CD4-positive, CD25-positive, alpha-beta regulatory T cell (primary cell): ENCODE data around the gene HECTD2. TPM values are rescaled to one million over a fixed set of nuclear protein-coding genes. Genes with fewer than 3 reads are reported as not detected.

Experiments
- ATAC-seq, 2 donors: fragments of 150-1000 bp; cut with Tn5 transposase; one replicate each; pipeline ENCODE4 v1.10.0; 2021; ENCODE audit warnings: low read depth in 2 of 2, moderate number of reproducible peaks in 2 of 2, moderate library complexity in 1 of 2
- DNase-seq, 3 donors: peaks; one replicate each; pipeline versions ENCODE4 v3.0.0 to v3.0.0-alpha.2; 2012 to 2022; ENCODE audit warnings: mixed read lengths in 1 of 3
- H3K27ac ChIP-seq: one replicate; pipeline ENCODE4 v1.7.0; 2013; ENCODE audit warnings: mild to moderate bottlenecking, low read length; ENCODE audit not compliant: insufficient read depth, poor library complexity, severe bottlenecking
- H3K27me3 ChIP-seq: one replicate; pipeline ENCODE4 v1.7.0; 2013; ENCODE audit warnings: low read length; ENCODE audit not compliant: control insufficient read depth, insufficient read depth
- H3K36me3 ChIP-seq: one replicate; pipeline ENCODE4 v1.7.0; 2013; ENCODE audit warnings: mild to moderate bottlenecking, low read length, moderate library complexity; ENCODE audit not compliant: control insufficient read depth, insufficient read depth
- H3K4me1 ChIP-seq: 2 replicates; pipeline ENCODE4 v1.7.0; 2013; ENCODE audit warnings: mild to moderate bottlenecking, low read length; ENCODE audit not compliant: insufficient read depth, control insufficient read depth, poor library complexity, severe bottlenecking
- H3K4me3 ChIP-seq: one replicate; pipeline ENCODE4 v1.7.0; 2013; ENCODE audit warnings: low read depth, mild to moderate bottlenecking, low read length, moderate library complexity
- H3K9me3 ChIP-seq, 2 experiments: 1 replicate in 1 of 2; 2 replicates in 1 of 2; pipeline ENCODE4 v1.7.0; 2013; ENCODE audit warnings: low read length in 2 of 2, mild to moderate bottlenecking in 1 of 2, moderate library complexity in 1 of 2; ENCODE audit not compliant: control insufficient read depth in 2 of 2
- H3K27ac Mint-ChIP-seq, 3 donors: one replicate each; pipeline ENCODE4 v1.8.0; 2020 to 2022; ENCODE audit warnings: mild to moderate bottlenecking in 3 of 3, mixed read lengths in 3 of 3, moderate library complexity in 2 of 3
- H3K27me3 Mint-ChIP-seq: one replicate; pipeline ENCODE4 v1.8.0; 2022; ENCODE audit warnings: mild to moderate bottlenecking, mixed read lengths
- H3K36me3 Mint-ChIP-seq: one replicate; pipeline ENCODE4 v1.8.0; 2020; ENCODE audit warnings: mixed read lengths
- H3K4me1 Mint-ChIP-seq, 4 donors: one replicate each; pipeline ENCODE4 v1.8.0; 2020 to 2022; ENCODE audit warnings: mixed read lengths in 4 of 4, mild to moderate bottlenecking in 1 of 4
- H3K4me3 Mint-ChIP-seq, 4 donors: one replicate each; pipeline ENCODE4 v1.8.0; 2020 to 2022; ENCODE audit warnings: mild to moderate bottlenecking in 4 of 4, mixed read lengths in 4 of 4, moderate library complexity in 3 of 4
- H3K9me3 Mint-ChIP-seq, 7 donors: one replicate each; pipeline ENCODE4 v1.8.0; 2020 to 2022; ENCODE audit warnings: mixed read lengths in 7 of 7, mild to moderate bottlenecking in 3 of 7, moderate library complexity in 2 of 7
- polyA plus RNA-seq, 4 donors: library from polyadenylated mRNA; unstranded; fragments of 300-500 nt; fragmentation: Illumina TruSeq; gene quantifications; one replicate each; pipeline ENCODE4 v1.2.3, GENCODE V29; 2021
- total RNA-seq: library from RNA; stranded (reverse); gene quantifications from one replicate; pipeline ENCODE4 v1.2.3, GENCODE V29; 2022

Gene HECTD2
- total and polyA plus RNA-seq, 5 donors from 2014 or later: 0.34 to 1.7 (median 0.73) TPM

DNA sequence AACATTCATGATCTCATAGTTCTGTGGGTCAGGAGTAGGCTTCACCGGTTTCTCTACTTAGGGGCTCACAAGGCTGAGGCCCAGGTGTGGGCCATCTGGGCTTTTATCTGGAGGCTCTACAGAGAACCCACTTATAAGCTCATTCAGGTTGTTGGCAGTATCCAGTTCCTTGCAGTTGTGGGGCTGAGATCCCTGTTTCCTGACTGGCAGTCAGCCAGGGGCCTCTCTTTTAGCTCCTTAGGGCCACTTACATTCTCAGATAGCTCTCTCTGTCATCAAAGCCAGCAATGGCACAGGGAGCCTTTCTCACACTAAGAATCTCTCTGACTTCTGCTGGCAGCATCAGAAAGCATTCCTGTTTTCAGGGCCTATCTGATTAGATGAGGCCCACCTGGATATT is 18.2 kb upstream of the HECTD2 start:
- H3K4me3 Mint-ChIP-seq: no peak overlapping the region
- no peaks in the 10 kb centered on the region for H3K36me3 Mint-ChIP-seq
- peaks cover 10% of the 10 kb centered on the region for H3K27me3 ChIP-seq
- no peak overlapping the region for H3K27ac ChIP-seq
- H3K4me1 Mint-ChIP-seq: peaks cover 4 to 7% (median 5%) of the 10 kb centered on the region in 4 donors
- peaks cover 0 to 1% (median 0%) of the 10 kb centered on the region in 7 donors for H3K9me3 Mint-ChIP-seq
- H3K27me3 Mint-ChIP-seq: peaks cover 35% of the 10 kb centered on the region
- no peaks in the 10 kb centered on the region for H3K9me3 ChIP-seq
- no peak for ATAC-seq
- no peaks in the 10 kb centered on the region for H3K36me3 ChIP-seq
- no peak overlapping the region for H3K4me3 ChIP-seq
- no peak overlapping the region for H3K27ac Mint-ChIP-seq
- DNase-seq: no peak
- peaks cover 4% of the 10 kb centered on the region for H3K4me1 ChIP-seq

GRCh38 chr10:91406322-91406721 is 3.8 kb upstream of the HECTD2 start:
- Mint-ChIP-seq H3K27ac (no peak overlapping the region), H3K9me3 (peaks cover 0 to 2% (median 0%) of the 10 kb centered on the region in 7 donors), H3K4me3 (no peak overlapping the region), H3K27me3 (peaks cover 27% of the 10 kb centered on the region), H3K4me1 (peaks cover 0 to 14% (median 9%) of the 10 kb centered on the region in 4 donors), H3K36me3 (no peaks in the 10 kb centered on the region)
- ATAC-seq: no peak
- H3K4me3 ChIP-seq: no peak overlapping the region
- no peaks in the 10 kb centered on the region for H3K36me3 ChIP-seq
- H3K27me3 ChIP-seq: peaks cover 12% of the 10 kb centered on the region
- no peak overlapping the region for H3K27ac ChIP-seq
- H3K4me1 ChIP-seq: peaks cover 18% of the 10 kb centered on the region
- DNase-seq: no peak
- no peaks in the 10 kb centered on the region for H3K9me3 ChIP-seq

DNA sequence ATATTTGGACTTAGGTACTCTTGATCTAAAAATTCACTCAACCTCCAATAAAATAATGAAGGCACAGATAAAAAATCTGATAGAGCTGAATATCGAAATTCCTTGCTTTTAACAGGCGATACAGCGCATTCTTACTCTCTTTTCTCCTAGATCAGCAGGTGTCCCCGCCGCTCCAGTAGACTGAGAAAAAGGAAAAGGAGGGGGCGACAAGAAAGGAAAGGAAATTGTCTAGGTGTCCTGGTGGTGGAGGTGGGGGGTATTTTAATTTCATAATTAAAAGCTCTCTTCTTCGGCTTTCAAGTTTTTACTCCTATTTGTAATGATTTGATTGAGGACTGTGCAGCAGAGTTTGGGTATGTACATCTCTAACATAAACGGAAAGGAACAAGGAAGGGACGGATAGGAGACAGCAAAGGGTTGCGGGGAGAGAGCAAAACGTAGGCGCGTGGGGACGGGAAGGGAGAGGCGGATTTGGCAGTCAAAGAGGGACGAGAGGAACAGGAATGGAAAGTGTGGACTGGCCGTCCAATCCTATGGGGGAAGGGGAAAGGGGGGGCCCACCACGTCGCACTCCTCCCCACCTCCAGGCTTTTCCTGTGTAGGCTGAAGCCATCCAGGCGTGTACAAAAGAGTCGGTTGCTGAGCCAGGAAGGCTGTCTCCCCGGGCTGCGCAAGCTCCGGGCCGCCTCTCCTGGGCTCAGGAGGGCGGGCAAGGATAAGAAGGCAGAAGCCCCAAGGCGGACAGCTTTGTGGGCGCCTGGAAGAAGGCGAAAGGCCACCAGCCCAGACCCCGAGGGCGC is 875 bp upstream of the HECTD2 start:
- ATAC-seq (peak; percentile 5 to 17), DNase-seq (peak in 1 of 3 donors; percentile 63)
- H3K4me1 ChIP-seq: peaks cover 18% of the 10 kb centered on the region
- peak overlapping the region; percentile 82 to 96 (median 90) for H3K4me3 Mint-ChIP-seq
- peaks cover 6% of the 10 kb centered on the region for H3K27me3 ChIP-seq
- H3K4me3 ChIP-seq: peak overlapping the region; percentile 70
- peaks cover 0 to 2% (median 0%) of the 10 kb centered on the region in 7 donors for H3K9me3 Mint-ChIP-seq
- no peaks in the 10 kb centered on the region for H3K9me3 ChIP-seq
- H3K4me1 Mint-ChIP-seq: peaks cover 0 to 19% (median 11%) of the 10 kb centered on the region in 4 donors
- peak overlapping the region; percentile 81 for H3K27ac ChIP-seq
- H3K36me3 Mint-ChIP-seq: no peaks in the 10 kb centered on the region
- peak overlapping the region; percentile 91 to 97 (median 94) for H3K27ac Mint-ChIP-seq
- no peaks in the 10 kb centered on the region for H3K36me3 ChIP-seq
- peaks cover 20% of the 10 kb centered on the region for H3K27me3 Mint-ChIP-seq

DNA sequence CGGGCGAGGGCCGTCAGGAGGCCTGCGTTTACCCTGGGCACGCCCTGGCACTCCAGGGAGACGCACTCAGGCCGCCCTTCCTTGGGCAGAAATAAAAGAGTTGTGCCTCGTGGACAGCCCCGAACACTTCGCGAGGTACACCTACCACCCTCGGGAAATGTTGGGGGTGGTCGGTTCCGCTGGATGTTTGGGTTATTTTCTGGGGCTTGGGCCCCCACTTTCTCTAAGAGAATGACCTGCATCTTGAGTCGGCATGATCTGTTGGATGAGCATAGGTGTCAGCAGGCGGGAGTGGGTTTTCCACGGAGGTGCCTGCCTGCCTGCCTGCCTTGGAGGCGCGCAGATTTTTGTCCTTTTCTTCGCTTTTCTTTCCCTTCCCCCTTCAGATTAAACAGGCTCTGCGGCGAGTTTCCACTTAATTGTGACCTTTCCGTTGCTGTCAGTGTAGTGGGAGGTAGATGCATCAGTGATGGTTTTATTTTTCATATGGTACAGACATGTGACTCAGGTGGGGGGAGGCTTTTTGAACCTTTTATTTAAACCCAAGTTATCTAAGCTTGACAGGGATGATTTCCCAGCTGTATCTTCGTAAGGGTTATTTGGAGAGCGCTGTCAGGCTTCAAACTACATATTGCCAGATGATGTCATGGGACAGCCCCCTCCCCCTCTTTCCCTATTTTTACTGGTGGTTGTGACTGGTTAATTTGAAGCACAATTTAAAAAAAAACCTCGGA is 661 bp downstream of the HECTD2 start:
- H3K4me1 Mint-ChIP-seq: peaks cover 0 to 19% (median 13%) of the 10 kb centered on the region in 4 donors
- H3K4me3 ChIP-seq: peak overlapping the region; percentile 63
- ATAC-seq: no peak
- H3K27ac ChIP-seq: peak overlapping the region; percentile 81
- H3K4me1 ChIP-seq: peaks cover 18% of the 10 kb centered on the region
- peaks cover 13% of the 10 kb centered on the region for H3K27me3 Mint-ChIP-seq
- H3K27ac Mint-ChIP-seq: peak overlapping the region; percentile 53 to 94 (median 91)
- H3K9me3 Mint-ChIP-seq: peaks cover 0 to 2% (median 0%) of the 10 kb centered on the region in 7 donors
- H3K4me3 Mint-ChIP-seq: peak overlapping the region; percentile 82 to 92 (median 90)
- H3K27me3 ChIP-seq: no peaks in the 10 kb centered on the region
- H3K9me3 ChIP-seq: no peaks in the 10 kb centered on the region
- no peaks in the 10 kb centered on the region for H3K36me3 Mint-ChIP-seq
- DNase-seq: peak in 2 of 3 donors; percentile 2 to 37
- no peaks in the 10 kb centered on the region for H3K36me3 ChIP-seq

DNA sequence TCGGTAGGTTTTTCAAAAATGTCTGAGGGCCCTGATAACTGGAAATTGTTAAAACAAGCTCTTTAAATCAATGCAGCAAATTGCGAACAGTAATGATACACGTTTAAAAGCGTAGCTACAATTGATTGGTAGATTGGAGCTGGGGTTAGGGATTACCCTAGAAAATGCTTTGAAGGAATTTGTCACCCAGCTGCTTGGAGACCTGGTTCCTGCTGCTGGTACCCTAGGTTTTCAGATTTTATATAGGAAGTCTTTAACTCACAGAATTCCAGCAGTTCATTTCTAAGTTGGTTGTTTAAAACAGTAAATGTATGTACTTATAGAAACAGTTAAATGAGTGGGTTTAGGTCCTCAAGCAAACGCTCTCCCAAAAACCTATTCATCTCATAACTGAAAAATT is 1.5 kb downstream of the HECTD2 start:
- Histone ChIP-seq H3K4me1 (peaks cover 18% of the 10 kb centered on the region), H3K9me3 (no peaks in the 10 kb centered on the region), H3K4me3 (no peak overlapping the region), H3K27ac (no peak overlapping the region), H3K27me3 (no peaks in the 10 kb centered on the region), H3K36me3 (no peaks in the 10 kb centered on the region)
- Mint-ChIP-seq H3K36me3 (no peaks in the 10 kb centered on the region), H3K9me3 (peaks cover 0 to 2% (median 0%) of the 10 kb centered on the region in 7 donors), H3K4me3 (peak overlapping the region; percentile 82 to 92 (median 90)), H3K27me3 (peaks cover 8% of the 10 kb centered on the region), H3K4me1 (peaks cover 0 to 19% (median 13%) of the 10 kb centered on the region in 4 donors), H3K27ac (peak overlapping the region in 1 of 3 donors; percentile 91)
- DNase-seq (no peak), ATAC-seq (no peak)

DNA sequence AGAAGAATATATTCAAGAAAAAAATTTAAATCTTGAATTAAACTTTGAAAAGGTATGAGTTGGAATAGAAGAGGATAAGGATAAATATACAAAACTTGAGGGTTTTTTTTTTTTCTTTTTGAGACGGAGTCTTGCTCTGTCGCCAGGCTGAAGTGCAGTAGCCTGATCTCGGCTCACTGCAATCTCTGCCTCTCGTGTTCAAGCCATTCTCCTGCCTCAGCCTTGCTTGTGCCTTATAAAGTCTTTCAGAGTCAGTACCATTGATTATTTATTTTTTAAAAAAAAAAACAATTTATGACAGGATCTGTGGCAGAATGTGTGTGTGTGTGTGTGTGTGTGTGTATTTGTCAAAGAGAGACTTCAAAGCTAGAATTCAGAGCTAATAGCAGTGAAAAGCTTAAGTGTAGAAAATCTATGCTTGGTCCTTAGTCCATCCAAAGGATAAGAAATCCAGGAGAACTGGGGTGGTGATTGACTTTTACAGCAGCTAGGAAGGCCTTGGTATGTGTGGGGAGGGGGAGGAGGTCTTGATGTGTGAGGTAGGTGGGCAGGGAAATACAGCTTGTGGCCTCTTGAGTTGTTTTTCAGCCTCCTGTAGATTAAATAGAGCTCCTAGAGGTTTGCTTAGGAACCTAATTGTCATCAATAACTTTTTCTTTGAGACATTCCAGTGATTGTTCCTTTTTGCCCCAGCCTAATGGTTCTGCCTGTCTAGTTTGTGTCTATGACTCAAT is 2.4 kb downstream of the HECTD2 start:
- Histone ChIP-seq H3K27ac (no peak overlapping the region), H3K4me1 (peaks cover 18% of the 10 kb centered on the region), H3K27me3 (no peaks in the 10 kb centered on the region), H3K9me3 (no peaks in the 10 kb centered on the region), H3K36me3 (no peaks in the 10 kb centered on the region), H3K4me3 (no peak overlapping the region)
- no peak for DNase-seq
- H3K27ac Mint-ChIP-seq: no peak overlapping the region
- no peaks in the 10 kb centered on the region for H3K36me3 Mint-ChIP-seq
- H3K27me3 Mint-ChIP-seq: peaks cover 8% of the 10 kb centered on the region
- peak overlapping the region in 2 of 4 donors; percentile 10 to 43 for H3K4me3 Mint-ChIP-seq
- peaks cover 0 to 2% (median 0%) of the 10 kb centered on the region in 7 donors for H3K9me3 Mint-ChIP-seq
- peaks cover 0 to 19% (median 13%) of the 10 kb centered on the region in 4 donors for H3K4me1 Mint-ChIP-seq
- no peak for ATAC-seq

GRCh38 chr10:91415816-91416215 is 5.7 kb downstream of the HECTD2 start:
- no peak for ATAC-seq
- no peaks in the 10 kb centered on the region for H3K27me3 ChIP-seq
- no peak overlapping the region for H3K4me3 ChIP-seq

More at GRCh38 chr10:91415816-91416215, 5.7 kb downstream of the HECTD2 start:
- Mint-ChIP-seq H3K4me1 (peaks cover 0 to 9% (median 7%) of the 10 kb centered on the region in 4 donors), H3K9me3 (no peaks in the 10 kb centered on the region), H3K36me3 (no peaks in the 10 kb centered on the region), H3K27ac (no peak overlapping the region), H3K27me3 (no peaks in the 10 kb centered on the region), H3K4me3 (peak overlapping the region in 2 of 4 donors; percentile 13 to 16)
- Histone ChIP-seq H3K36me3 (no peaks in the 10 kb centered on the region), H3K4me1 (peaks cover 2% of the 10 kb centered on the region), H3K9me3 (no peaks in the 10 kb centered on the region), H3K27ac (no peak overlapping the region)
- no peak for DNase-seq
